GM18868 (cell line): ENCODE results near the gene PRPSAP1.
A peak's percentile ranks its signal among the peaks of the same experiment; 100 is the strongest.
"Not testable (repeated sequence)": the region's sequence is repeated elsewhere in the genome, so short reads cannot be mapped to it uniquely, and the experiment has no call there.

Experiments
- ATAC-seq: cut with Tn5 transposase; IDR thresholded peaks from one replicate; pipeline ENCODE4 v1.9.1; 2021; ENCODE audit warnings: mild to moderate bottlenecking, moderate library complexity; ENCODE audit not compliant: unreplicated experiment

Gene PRPSAP1

DNA sequence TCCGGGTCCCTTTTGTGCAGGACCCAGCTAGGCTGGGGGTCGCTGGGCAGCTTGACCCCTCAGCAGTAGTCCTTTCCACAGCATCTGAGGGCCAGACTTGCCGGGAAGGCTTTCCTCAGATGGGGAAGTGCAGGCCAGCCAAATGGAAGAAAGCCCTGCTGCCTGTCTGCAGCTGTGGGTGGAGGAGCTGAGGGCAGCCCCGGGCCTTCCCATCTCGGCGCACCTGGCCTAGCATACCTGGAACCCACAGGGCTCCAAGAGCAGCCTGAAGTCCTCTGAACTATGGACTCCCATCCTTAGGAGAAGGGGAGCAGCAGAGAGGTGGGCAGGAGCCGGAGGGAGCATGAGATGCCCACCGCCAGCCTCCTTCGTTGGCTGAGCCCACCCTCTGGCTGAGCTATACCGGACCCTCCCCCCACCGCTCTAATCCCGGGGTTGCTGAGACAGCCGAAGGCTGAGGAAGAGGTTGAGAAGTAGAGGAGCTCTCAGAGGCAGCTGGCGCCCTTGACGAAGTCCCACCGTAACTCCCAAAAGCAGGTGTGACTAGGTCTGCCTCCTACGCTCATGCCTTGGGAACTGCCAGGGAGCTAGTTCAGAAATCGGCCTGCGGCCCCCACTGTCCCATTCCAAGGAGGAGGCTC, 75.3 kb downstream of the PRPSAP1 start:
- no peak for ATAC-seq

DNA sequence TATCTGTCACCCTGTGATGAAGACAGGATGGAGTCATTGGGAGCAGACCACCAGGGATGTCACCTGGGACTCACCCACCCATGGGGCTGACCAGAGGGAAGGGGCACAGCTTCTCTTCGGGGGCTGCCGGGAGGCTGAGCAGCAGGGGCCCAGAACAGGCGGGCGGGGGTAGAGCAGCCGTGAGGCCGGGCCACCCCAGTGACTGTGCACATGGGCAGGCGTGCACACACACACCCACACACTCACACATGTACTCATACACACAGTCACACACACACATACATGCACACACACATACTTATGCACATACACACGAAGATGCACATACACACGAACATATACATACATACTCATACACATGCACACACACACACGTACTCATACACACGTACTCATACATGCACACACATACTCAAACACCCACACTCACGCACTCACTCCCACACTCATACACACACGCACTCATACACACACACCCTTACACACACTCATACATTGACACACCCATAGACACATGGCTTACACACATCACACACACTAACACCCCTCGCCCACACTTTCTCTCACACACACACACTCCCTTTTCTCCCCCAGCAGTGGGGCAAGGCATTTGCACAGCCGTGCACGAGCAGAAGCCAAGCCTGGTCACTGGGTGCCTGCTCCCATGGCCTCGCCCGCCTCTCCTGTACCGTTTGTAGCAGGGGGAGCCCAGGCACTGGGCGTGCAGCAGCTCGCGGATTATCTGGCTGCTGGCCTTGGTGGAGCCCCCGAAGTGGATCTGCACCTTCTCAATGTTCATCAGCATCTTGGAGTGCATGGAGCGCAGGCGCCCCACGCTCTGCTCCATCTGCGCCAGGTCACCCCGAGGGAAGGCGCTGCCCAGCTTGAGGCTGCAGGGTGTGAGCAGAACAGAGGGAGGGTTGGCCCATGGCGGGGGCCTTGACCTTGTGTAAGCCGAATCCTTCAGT, 76.1 kb downstream of the PRPSAP1 start:
- ATAC-seq, result no peak

DNA sequence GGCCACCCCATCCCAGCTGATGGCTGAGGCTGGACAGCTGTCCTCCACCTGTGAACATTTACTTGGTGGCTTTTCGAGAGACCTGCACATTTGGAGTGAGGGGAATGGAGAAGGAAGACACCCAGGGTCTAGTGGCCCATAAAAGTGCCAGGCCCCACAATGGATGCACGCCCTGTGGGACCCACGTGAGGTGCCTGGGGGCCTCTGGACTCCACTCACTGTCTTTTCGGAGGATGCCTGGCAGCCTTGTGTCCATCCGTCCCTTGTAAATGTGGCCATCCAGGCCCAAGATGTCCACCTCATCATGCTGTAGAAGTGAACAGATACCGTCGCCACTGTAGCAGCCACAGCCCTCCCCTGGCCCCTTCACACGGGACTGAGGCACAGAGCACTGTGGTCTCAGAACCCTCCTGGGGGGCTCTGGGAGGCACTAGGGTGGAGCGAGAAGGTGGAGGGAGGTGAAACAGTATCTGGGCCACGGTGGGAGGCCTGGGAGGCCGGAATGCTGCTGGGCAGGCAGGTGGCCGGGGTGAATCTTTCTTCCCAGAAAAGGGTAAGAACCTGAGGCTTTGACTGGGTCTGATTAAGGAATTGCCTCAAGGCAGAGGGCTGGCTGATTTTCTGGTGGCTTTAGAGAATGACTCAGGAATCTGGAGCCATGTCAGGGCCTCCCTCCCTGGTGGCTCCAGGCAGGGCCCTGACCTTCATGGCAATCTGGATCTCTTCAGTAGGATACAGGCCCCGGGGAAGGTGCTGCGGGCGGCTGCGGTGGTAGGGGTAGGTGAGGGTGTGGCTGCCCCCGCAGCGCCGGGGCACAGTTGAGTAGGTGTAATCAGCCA, 77.0 kb downstream of the PRPSAP1 start:
- ATAC-seq, result no peak

DNA sequence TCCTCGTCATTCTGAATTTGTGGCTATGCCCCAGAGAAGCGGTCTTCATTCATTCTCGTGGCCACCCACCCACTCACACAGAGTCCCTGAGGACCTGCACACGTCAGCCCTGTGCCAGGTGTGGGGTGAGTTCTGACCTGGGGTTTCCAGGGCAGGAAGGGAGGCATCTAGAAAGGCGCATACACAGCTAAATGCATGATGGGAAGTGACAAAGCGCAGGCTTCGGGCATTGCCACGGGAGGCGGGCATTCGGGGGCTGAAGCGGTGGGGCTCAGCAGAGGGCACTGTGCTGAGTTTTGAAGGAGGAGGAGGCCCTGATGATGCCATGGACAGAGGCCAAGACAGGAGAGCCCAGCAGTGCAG, 77.7 kb downstream of the PRPSAP1 start:
- no peak for ATAC-seq

DNA sequence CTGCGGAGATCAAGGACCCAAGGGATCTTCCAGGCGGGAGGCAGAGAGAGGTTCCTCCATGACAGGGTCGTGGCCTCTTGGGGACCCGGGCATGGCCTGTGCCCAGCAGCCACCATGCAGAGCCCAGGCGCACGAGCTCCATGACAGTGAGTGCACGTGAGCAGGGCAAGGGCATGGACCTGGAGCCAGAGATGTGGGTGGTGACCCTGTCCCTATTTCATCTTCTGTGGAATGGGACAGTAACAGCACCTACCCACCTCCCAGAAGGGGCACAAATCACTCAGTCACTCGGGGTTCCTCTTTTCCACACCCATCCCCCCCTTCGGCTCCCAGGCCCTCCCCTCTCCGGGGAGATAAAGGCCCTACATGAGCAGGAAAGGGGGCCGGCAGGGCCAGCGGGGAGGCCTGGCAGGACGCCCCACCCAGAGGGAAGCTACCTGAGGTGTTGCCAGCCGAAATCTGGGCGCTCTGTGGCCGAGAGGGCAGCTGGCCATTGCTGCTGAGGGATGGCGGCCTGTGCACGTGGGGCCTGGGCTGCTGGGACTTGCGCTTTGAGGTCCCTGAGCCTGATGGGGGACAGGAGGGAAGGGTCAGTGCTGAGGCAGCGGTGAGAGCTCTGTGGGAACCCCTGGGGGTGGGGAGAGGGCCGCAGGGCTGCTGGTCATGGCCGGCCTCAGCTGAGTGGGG, 78.2 kb downstream of the PRPSAP1 start:
- ATAC-seq, result no peak

DNA sequence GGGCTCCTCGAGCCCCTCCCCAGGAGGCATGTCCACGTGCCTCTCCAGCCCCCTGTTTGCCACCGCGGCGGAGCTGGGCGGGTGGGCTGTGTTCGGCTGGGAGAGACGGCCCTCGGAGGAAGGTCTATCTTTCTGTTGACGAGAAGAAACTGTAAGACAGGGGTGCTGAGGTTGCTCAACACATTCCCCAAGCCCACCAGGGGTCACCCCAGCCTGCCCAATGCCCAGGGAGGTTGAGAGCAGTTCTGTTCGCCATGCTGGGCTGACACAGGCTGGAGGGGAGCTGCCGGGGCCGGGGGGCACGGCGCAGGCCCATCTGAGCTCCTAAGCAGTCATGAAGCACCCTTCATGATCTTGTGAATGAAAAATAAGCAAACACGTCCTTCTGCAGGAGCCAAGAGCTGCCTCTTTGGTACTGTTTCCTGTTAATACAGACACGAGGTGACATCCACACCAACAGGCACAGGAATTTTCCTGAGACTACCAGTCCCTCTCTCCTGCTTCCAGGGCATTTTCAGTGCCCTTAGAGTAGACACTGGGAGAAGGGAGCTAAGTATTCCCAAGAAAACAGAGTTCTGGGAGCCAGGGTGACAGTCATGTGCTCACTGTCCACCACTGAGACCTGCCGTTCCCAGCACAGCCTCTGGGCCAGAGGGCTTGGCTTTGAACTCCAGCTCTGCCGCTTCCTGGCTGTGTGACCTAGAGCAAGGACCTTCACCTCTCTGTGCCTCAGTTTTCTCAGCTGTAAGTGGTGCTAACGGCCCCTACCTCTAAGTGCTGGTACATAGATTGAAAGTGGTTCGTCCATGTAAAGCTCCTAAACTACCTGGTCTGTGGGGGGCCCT, 79.4 kb downstream of the PRPSAP1 start:
- no peak for ATAC-seq

DNA sequence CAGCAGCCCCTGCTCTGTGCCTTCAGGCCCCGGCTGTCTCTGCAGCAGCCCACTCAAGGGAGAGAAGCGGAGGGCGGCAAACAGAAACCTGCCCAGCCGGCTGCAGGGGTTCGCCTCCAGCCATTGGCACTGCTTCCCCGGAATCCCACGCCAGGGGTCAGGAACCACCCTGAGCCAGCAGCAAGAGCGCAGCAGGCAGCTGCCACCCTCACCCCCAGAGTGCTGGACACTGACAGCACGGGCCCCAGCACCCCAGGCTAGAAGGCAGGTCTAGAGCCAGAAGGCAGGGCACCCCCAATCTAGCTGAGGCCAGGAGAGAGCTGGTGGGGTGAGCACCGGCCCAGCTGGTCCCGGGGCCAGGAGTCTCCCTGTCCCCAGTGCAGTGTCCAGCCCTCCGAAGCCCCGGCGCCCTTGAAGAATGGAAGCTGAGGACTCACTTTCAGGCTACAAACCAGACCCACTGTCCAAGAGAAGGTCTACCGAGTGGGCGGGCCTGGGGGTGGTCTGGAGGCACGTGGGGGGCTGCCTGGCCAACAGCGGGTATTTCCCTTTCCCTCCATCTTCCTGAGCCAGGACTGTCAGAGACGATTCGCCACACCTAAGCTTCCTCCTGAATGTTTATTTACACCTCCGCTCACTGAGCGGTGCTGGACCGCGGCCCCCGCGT, 80.1 kb downstream of the PRPSAP1 start:
- ATAC-seq, result no peak

DNA sequence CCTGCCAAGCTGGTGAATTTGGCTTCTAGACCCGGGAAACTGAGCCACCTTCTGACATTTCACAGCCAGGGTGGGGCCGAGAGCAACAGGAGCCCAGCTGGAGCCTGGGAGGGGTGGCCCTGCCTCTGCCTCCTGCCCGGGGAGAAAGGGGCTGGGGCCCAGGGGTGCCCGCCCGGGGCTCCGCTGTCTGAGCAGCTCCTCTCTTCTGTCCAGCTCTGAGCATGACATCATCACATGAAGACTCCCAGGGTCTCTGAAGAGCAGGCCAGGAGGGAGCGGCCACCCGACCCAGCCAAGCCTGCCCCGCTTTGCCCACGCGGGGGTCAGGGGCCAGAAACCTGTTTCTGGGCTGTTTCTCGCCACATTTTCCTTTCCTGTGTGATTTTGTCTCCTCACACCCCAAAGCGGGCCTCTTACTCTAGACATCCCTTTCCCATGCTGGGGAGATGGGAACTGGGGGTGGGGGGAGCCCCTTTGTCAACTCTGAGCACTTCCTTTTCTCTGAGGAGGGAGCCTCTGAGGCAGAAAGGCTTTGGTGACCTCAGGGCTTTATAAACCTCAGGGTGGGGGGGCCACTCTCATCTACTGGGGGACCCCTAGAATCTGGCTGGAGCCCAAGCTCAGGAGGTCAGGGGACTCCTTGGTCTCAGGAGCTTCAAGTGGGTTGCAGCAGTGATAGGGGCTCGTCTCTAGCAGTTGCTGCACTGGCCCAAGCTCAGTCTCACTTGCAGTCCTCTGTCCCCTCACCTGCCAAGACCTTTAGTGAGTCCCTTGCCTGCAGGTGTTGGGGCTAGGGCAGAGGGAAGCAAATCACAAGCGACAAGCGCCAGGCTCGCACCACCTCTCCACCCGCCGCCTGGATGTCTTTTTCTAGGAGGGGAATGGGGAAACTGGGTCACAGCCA, 80.9 kb downstream of the PRPSAP1 start:
- ATAC-seq, result peak; percentile 17

DNA sequence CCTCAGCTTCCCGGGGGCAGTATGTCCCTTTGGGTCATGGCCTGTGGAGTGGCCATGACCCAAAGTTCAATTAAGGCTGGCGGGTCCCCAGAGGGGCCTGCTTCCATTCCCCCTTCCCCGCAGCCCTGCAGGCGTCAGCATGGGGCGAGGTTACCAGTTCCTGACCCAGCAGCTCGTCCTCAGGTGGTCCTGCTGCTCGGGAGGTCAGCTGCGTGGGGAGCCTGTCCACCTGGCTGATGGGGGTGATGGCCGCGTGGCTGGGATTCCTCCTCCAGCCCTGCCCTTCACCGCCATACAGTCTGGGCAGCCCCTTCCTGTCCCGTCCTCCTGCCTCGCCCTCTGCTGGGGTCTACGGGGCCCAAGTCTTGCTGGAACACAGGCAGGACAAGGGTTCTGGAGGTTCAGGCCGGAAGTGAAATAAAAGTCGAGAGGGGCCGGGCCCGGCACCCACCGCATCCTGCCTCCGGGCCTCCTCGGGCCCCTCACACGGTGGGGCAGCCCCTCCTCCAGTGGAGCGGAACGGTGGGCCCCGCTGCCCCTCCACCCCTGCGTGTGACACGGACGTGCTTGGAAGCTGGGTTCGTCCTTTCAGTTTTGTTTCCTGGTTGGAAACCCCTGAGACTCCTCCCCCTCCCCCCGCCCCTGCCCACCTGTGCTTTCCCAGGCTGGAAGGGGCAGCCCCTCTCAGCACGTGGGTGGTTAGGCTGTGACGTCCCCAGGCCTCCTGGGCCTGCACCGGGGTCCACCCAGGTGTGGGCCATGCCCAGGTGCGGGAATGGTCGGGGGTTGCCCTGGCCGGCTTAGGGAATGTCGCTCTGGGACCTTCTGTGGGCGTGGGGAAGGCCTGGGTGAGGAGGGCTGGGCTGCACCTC, 81.8 kb downstream of the PRPSAP1 start:
- ATAC-seq, result peak; percentile 50

DNA sequence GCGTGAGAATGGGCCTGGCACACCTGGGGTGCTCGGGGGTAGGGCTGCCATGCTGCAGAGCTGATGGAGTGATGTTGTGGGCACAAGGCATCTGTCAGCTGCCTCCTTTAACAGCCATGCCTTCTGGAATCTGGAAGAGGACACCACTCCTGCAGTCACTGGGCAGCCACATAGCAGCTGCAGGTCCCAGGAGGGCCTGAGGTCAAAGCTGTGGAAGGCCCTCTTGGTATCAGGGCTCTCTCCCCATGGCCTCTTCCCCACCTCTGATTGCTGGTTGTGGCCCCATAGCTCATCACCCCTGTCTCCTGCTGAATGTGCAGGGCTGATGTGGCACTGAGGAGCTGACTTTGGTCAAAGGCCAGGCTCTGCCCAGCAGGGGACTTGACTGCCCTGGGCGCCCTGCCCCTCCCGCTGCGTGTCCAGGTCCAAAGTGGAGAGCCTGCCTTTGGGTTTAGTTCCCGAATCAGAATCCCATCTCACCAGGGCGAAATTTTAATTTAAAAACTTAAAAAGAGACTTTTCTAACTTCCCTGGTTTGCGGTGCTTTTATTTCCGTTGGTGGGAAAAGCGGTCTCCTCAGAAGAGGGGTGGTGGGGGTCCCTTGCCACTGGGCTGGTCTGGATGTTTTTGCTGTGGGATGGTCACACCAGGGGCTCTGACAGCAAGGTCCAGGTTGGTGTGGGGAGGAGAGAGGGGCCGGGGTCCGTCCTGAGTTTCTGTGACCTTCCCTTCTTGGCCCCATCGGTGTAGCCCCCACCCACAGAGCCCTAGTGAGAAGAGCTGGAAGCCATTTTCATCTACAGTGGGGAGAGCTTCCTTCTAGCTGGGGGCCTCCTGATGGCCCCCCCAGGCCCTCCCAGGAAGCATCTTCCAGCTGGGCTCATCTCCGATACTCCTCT, 82.7 kb downstream of the PRPSAP1 start:
- no peak for ATAC-seq

DNA sequence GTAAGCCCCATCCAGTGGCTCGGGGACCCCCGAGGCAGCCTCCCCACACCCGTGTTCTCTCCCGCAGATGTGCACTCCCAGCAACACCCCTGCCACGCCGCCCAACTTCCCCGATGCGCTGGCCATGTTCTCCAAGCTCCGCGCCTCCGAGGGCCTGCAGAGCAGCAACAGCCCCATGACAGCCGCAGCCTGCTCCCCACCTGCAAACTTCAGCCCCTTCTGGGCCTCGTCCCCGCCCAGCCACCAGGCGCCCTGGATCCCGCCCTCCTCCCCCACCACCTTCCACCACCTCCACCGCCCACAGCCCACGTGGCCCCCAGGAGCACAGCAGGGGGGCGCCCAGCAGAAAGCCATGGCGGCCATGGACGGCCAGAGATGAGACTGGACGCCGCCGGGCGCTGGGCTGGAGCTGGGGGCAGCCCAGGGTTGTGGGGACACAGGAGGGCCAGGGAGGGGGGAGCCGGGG, 83.6 kb downstream of the PRPSAP1 start:
- no peak for ATAC-seq

DNA sequence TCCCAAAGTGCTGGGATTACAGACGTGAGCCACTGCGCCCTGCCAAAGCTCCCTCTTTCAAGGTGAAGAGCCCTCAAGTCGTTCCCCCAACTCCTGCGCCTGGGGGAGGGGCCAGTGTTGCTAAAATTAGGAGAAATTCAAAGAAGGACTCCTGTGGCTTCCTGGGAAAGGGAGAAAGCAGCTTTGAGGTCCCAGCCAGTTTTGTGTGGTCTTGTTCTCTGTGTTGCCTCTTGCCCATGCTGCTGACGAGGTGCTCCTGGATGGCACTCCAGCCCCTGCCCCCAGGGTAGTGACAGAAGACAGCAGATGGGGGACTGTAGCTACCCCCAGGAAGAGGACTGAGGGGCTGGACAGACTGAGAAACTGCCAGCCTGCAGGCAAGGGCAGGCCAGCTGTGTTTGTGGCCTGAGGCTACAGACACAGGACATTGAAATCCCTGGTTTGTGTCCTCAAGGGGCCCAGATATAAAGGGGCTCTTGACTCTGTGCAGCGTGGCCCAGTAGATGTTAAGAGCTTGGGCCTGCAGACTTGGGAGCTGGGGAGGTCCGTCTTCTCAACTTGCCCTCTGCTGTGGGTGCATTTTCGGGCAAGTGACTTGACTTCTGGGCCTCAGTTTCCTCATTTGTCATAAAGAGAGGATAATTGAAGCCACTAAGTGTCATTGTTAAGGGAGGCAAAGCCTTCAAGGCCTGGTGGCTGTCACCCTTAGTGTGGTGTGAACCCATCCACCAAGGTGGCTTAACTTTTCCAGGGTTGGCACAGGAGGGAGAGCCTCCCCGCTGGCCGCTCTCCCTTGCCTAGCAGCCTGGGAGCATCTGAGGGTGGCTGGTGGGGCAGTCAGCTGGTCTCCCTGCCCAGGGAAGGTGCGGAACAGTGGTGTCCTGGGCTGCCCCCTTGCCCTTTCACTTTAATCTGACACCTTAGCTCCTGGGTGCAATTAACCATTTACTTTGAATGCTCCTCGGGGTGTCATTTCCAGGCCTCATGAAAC, 84.4 kb downstream of the PRPSAP1 start:
- ATAC-seq, result no peak

DNA sequence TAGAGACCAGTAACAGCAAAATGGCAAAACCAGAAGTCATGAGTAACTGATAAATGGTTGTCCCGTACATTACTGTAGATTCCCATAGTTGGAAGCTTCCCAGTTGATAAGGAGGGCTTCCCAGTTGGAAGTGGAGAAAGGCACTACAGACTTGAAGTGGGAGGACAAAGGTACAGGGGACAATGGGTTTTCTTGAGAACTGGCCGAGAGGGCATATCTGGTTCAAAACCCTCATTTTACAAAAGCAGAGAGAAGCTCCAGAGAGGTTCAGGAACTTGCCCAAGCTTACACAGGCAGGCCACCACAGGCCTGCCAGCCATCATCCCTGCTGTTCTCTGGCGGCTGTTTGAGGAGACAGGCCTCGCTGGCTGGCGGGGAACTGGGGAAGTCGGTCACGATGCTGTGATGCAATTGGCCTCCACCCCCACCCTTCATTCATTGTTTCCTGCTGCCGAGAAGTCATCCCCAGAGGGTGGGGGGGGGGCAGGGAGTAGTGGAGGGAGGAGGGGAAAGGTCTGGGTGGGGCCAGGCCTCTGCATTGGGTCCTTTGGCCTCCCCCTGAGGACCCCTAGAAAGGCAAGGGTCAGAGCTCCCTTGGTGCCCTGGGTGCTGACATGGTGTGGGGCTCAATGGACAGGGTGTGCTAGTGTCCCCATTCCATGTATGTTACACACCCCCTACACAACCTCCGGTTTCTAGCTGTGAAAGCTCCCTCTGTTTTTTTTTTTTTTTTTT, 85.5 kb downstream of the PRPSAP1 start:
- ATAC-seq, result no peak

DNA sequence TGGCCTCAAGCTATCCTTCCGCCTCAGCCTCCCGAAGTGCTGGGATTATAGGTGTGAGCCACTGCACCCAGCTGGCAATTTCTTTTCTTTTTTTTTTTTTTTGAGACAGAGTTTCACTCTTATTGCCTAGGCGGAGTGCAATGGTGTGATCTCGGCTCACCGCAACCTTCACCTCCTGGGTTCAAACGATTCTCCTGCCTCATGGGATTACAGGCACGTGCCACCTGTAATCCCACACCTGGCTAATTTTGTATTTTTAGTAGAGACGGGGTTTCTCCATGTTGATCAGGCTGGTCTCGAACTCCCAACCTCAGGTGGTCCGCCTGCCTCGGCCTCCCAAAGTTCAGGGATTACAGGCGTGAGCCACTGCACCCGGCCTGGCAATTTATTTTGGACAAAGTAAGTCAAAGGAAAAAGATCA, 86.1 kb downstream of the PRPSAP1 start:
- ATAC-seq, result not testable (repeated sequence)
